ENCODE results near the gene ELL.

GRCh38 chr19:18419195-18419698 is 102.6 kb downstream of the ELL start, which contains the start of gene SSBP4:
- peak; percentile 36 for TF ChIP-seq RAD21 (conservative IDR thresholded peaks at IDR 0.05)
- peak; percentile 44 for TF ChIP-seq SMC3 (conservative IDR thresholded peaks at IDR 0.05; ENCODE audit: poor library complexity)
- no peak for TF ChIP-seq EZH2 (IDR thresholded peaks at IDR 0.05; ENCODE audit: borderline replicate concordance, insufficient read depth, low read length, poor library complexity, severe bottlenecking)
